ENCODE data around the gene NHLH2.

DNA sequence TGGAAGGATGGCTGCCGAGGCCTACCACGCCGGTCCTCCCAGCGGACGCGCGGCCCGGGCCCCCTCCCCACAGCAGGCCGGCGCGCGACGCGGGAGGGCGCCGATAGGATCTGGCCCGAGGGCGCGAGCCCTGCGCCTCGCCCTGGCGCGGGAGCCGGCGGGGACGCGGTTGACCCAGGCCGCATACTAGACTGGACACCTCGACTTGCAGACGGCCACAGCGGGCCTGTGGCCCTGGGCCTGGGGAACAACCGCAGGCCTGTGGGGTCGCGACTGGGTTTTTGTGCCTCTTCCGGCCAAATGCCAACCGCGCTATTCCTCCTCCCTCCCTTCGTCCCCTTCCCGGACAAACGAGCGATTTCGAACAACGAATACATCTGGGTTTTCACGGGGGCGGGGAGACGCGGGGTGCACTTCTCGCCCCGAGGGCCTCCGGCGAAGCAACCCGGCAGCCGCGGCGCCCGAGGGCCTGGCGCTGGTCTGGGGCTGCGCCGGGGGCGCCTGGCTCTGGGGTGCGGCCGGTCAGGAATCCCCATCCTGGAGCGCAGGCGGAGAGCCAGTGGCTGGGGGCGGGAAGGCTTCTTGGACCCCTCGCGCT is 2.4 kb downstream of the NHLH2 start:
- TF ChIP-seq RAD21 (conservative IDR thresholded peaks at IDR 0.05), result no peak
- TF ChIP-seq, protein P1, sequence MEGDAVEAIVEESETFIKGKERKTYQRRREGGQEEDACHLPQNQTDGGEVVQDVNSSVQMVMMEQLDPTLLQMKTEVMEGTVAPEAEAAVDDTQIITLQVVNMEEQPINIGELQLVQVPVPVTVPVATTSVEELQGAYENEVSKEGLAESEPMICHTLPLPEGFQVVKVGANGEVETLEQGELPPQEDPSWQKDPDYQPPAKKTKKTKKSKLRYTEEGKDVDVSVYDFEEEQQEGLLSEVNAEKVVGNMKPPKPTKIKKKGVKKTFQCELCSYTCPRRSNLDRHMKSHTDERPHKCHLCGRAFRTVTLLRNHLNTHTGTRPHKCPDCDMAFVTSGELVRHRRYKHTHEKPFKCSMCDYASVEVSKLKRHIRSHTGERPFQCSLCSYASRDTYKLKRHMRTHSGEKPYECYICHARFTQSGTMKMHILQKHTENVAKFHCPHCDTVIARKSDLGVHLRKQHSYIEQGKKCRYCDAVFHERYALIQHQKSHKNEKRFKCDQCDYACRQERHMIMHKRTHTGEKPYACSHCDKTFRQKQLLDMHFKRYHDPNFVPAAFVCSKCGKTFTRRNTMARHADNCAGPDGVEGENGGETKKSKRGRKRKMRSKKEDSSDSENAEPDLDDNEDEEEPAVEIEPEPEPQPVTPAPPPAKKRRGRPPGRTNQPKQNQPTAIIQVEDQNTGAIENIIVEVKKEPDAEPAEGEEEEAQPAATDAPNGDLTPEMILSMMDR (IDR thresholded peaks at IDR 0.05; ENCODE audit: poor library complexity, severe bottlenecking), result no peak
- TF ChIP-seq POLR2AphosphoS5 (IDR thresholded peaks at IDR 0.05), result no peak
- TF ChIP-seq, protein P2, sequence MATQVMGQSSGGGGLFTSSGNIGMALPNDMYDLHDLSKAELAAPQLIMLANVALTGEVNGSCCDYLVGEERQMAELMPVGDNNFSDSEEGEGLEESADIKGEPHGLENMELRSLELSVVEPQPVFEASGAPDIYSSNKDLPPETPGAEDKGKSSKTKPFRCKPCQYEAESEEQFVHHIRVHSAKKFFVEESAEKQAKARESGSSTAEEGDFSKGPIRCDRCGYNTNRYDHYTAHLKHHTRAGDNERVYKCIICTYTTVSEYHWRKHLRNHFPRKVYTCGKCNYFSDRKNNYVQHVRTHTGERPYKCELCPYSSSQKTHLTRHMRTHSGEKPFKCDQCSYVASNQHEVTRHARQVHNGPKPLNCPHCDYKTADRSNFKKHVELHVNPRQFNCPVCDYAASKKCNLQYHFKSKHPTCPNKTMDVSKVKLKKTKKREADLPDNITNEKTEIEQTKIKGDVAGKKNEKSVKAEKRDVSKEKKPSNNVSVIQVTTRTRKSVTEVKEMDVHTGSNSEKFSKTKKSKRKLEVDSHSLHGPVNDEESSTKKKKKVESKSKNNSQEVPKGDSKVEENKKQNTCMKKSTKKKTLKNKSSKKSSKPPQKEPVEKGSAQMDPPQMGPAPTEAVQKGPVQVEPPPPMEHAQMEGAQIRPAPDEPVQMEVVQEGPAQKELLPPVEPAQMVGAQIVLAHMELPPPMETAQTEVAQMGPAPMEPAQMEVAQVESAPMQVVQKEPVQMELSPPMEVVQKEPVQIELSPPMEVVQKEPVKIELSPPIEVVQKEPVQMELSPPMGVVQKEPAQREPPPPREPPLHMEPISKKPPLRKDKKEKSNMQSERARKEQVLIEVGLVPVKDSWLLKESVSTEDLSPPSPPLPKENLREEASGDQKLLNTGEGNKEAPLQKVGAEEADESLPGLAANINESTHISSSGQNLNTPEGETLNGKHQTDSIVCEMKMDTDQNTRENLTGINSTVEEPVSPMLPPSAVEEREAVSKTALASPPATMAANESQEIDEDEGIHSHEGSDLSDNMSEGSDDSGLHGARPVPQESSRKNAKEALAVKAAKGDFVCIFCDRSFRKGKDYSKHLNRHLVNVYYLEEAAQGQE (IDR thresholded peaks at IDR 0.05; ENCODE audit: borderline replicate concordance), result no peak
- no peak for TF ChIP-seq EP300 (conservative IDR thresholded peaks at IDR 0.05; ENCODE audit: poor library complexity, severe bottlenecking)
- no peak for TF ChIP-seq EZH2 (IDR thresholded peaks at IDR 0.05; ENCODE audit: borderline replicate concordance, insufficient read depth, low read length, poor library complexity, severe bottlenecking)
- TF ChIP-seq MXI1 (conservative IDR thresholded peaks at IDR 0.05; ENCODE audit: poor library complexity, severe bottlenecking), result no peak
- no peak for TF ChIP-seq TAF1 (IDR thresholded peaks at IDR 0.05; ENCODE audit: low read depth)
- no peak for TF ChIP-seq SMC3 (conservative IDR thresholded peaks at IDR 0.05; ENCODE audit: poor library complexity)

Data from neural cell (in vitro differentiated cells).